Brain microvascular endothelial cell (primary cell): Measurements from ENCODE around the gene CDK2.
A peak's percentile ranks its signal among the peaks of the same experiment; 100 is the strongest.

Experiments
- DNase-seq: peaks from one replicate; pipeline ENCODE4 v3.0.0-alpha.2; 2020
- H3K27ac ChIP-seq: fragments of 250-450 bp; sonication (Bioruptor Pico); 2 replicates; pipeline ENCODE4 v1.5.1; 2020; ENCODE audit warnings: mild to moderate bottlenecking, moderate library complexity
- H3K27me3 ChIP-seq: fragments of 250-450 bp; sonication (Bioruptor Pico); replicated peaks from 2 replicates; pipeline ENCODE4 v1.5.1; 2020; ENCODE audit warnings: mild to moderate bottlenecking
- H3K36me3 ChIP-seq: fragments of 250-450 bp; sonication (Bioruptor Pico); replicated peaks from 2 replicates; pipeline ENCODE4 v1.5.1; 2020; ENCODE audit warnings: mild to moderate bottlenecking
- H3K4me3 ChIP-seq: 2 replicates; pipeline ENCODE4 v1.5.1; 2011; ENCODE audit warnings: low read depth, mild to moderate bottlenecking, control low read depth, low read length, moderate library complexity
- CTCF ChIP-seq: IDR thresholded peaks from 2 replicates; pipeline ENCODE4 v1.5.1; 2011; ENCODE audit warnings: low read depth, mild to moderate bottlenecking, moderate library complexity, low read length, control low read depth, inconsistent platforms; ENCODE audit errors: missing control alignments
- in situ Hi-C: cut with HindIII; loops from 2 replicates; pipeline ENCODE4 v1.10.0; 2017; ENCODE audit warnings: low sequenced_read_pairs, low pct_ligation_motif_present

The CDK2 gene

GRCh38 chr12:55991110-55991509 is 24.5 kb downstream of the CDK2 start:
- Histone ChIP-seq H3K36me3 (peaks cover 70% of the 10 kb centered on the region), H3K27ac (no peak overlapping the region), H3K4me3 (no peak overlapping the region), H3K27me3 (no peaks in the 10 kb centered on the region)
- in situ Hi-C loops, result no loop called here
- TF ChIP-seq CTCF, result no peak
- DNase-seq, result no peak

- Histone ChIP-seq H3K27me3 (no peaks in the 10 kb centered on the region), H3K27ac (no peak overlapping the region), H3K4me3 (no peak overlapping the region), H3K36me3 (peaks cover 56% of the 10 kb centered on the region)
- in situ Hi-C loops, result no loop called here
- TF ChIP-seq CTCF, result no peak
- DNase-seq, result no peak
Measured at GRCh38 chr12:55993230-55993853, 26.7 kb downstream of the CDK2 start.

- in situ Hi-C loops, result no loop called here
- DNase-seq, result no peak
- peaks cover 46% of the 10 kb centered on the region for H3K36me3 ChIP-seq
- no peak overlapping the region for H3K27ac ChIP-seq
- no peaks in the 10 kb centered on the region for H3K27me3 ChIP-seq
- no peak for TF ChIP-seq CTCF
- H3K4me3 ChIP-seq, result no peak overlapping the region
Measured at GRCh38 chr12:55995366-55995765, 28.7 kb downstream of the CDK2 start.

GRCh38 chr12:55996201-55996714 is 29.6 kb downstream of the CDK2 start:
- Histone ChIP-seq H3K4me3 (peak overlapping the region; percentile 93), H3K27me3 (no peaks in the 10 kb centered on the region), H3K27ac (no peak overlapping the region), H3K36me3 (peaks cover 37% of the 10 kb centered on the region)
- in situ Hi-C loops, result no loop called here
- TF ChIP-seq CTCF, result peak; percentile 86
- DNase-seq, result peak; percentile 52

- in situ Hi-C loops, result no loop called here
Measured at GRCh38 chr12:55996715-55997534, 30.3 kb downstream of the CDK2 start, which contains the start of gene SUOX. Gene SUOX (plus strand): TSS chr12:55997276. CDS start chr12:56002222, 4,946 bp downstream.

More at GRCh38 chr12:55996715-55997534, 30.3 kb downstream of the CDK2 start, which contains the start of gene SUOX:
- H3K27ac ChIP-seq, result peak within 1 kb of the TSS; percentile 7
- DNase-seq, result peak; percentile 98
- peak within 1 kb of the TSS; percentile 93 for H3K4me3 ChIP-seq
- no peaks in the 10 kb centered on the region for H3K27me3 ChIP-seq
- no peak for TF ChIP-seq CTCF
- H3K36me3 ChIP-seq, result peaks cover 31% of the 10 kb centered on the region
